Measurements from ENCODE around the gene ABLIM2.

GRCh38 chr4:8144359-8144758 lies 14.3 kb downstream of the ABLIM2 start:
- TF ChIP-seq CTCF (IDR thresholded peaks at IDR 0.05): no peak
- no peak for TF ChIP-seq POLR2A (IDR thresholded peaks at IDR 0.05)
